ENCODE measurements around the gene FAM81A.

- TF ChIP-seq CTCF (IDR thresholded peaks at IDR 0.05) = no peak
- TF ChIP-seq POLR2A (IDR thresholded peaks at IDR 0.05) = no peak
These were observed 46.4 kb downstream of the FAM81A start for GRCh38 chr15:59484399-59484798.
